Measurements from ENCODE around the gene ZBTB8A. TPM values are rescaled to one million over a fixed set of nuclear protein-coding genes. Genes with fewer than 3 reads are reported as not detected.

ZBTB8A gene
- total and polyA plus RNA-seq, 12 donors: 1.3 to 8.3 (median 4.7) TPM

DNA sequence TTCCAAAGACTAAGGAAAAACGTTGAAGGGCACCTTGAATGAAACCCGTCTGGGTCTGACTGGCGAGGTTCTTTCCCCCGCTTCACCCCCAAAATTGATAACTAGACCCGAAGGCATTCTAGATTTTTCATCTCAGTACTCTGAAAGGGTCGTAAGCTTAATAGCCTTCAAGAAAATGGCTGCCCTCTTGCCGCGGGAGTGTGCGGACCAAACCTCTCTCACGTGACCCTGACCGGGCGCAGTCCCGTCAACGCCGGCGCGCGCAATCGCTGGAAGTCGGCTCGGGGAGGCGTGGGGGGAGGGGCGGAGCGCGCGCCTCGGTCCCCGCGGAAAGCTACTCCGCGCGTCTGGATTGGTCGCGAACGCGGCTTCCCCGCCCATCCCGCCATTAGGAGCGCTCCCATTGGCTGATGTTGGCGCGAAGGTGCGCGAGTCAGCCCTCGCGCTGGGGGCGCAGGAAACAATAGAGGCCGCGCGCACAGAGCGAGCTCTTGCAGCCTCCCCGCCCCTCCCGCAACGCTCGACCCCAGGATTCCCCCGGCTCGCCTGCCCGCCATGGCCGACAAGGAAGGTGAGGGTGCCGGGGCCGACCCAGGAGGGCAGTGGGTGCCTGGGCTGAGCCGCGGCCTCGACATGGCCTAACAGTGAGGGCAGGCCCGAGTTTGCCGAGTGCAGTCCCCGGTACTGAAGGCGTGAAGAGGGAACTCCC, 111.7 kb downstream of the ZBTB8A start, which contains the start of gene RBBP4:
Gene RBBP4, plus strand, starts transcription at position 457 of the 709 bp plus-strand sequence. Its CDS starts 99 bp downstream, at position 556.
- peak; percentile 98 to 99 (median 98) for DNase-seq
- H3K4me1 ChIP-seq (replicated peaks in 1 of 2): peaks cover 33 to 58% of the 10 kb centered on the region in 2 donors
- peak; percentile 73 to 80 for TF ChIP-seq POLR2A (IDR thresholded peaks at IDR 0.05)
- TF ChIP-seq, protein P1, sequence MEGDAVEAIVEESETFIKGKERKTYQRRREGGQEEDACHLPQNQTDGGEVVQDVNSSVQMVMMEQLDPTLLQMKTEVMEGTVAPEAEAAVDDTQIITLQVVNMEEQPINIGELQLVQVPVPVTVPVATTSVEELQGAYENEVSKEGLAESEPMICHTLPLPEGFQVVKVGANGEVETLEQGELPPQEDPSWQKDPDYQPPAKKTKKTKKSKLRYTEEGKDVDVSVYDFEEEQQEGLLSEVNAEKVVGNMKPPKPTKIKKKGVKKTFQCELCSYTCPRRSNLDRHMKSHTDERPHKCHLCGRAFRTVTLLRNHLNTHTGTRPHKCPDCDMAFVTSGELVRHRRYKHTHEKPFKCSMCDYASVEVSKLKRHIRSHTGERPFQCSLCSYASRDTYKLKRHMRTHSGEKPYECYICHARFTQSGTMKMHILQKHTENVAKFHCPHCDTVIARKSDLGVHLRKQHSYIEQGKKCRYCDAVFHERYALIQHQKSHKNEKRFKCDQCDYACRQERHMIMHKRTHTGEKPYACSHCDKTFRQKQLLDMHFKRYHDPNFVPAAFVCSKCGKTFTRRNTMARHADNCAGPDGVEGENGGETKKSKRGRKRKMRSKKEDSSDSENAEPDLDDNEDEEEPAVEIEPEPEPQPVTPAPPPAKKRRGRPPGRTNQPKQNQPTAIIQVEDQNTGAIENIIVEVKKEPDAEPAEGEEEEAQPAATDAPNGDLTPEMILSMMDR (IDR thresholded peaks at IDR 0.05): peak in 2 of 6 experiments; percentile 14 to 29
- no peaks in the 10 kb centered on the region for H3K27me3 ChIP-seq
- H3K9me3 ChIP-seq (replicated peaks in 1 of 3): no peaks in the 10 kb centered on the region
- H3K36me3 ChIP-seq (replicated peaks in 1 of 2): peaks cover 0 to 22% of the 10 kb centered on the region in 2 donors
- intact Hi-C loops (cut with DNase I): no loop called here
- WGBS, 4 donors: 0 to 1% (median 0%) methylated on average over 8 to 67 of the region's 67 CpGs
- peak within 1 kb of the TSS; percentile 62 to 81 (median 70) for H3K4me3 ChIP-seq
- H3K27ac ChIP-seq: peak within 1 kb of the TSS; percentile 92 to 99 (median 97)

DNA sequence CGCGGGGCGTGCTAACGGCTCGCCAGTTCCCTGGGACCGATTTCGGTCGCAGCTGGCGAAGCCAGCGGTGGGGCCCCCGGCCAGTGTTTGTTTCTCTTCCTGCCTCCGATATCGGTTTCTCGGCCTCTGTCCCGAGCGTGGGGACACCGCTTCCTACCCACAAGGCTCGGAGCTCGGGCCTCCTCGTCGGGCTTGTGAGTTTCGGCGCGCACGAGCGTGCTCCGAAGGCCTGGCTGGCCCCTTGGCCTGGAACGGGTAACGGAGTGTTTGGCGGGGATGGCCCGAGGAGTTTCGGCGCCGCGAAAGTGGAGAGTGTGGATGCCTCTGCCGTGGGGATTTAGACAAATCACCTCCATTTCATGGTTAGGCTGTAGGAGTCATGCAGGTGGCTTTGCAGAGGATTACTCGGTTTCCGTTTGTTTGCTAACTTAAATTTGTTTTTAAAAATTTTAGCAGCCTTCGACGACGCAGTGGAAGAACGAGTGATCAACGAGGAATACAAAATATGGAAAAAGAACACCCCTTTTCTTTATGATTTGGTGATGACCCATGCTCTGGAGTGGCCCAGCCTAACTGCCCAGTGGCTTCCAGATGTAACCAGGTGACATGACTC, 112.3 kb downstream of the ZBTB8A start:
- Histone ChIP-seq H3K4me1 (replicated peaks in 1 of 2) (peaks cover 33 to 64% of the 10 kb centered on the region in 2 donors), H3K4me3 (peak overlapping the region; percentile 36 to 73 (median 64)), H3K27ac (peak overlapping the region; percentile 92 to 99 (median 97)), H3K9me3 (replicated peaks in 1 of 3) (no peaks in the 10 kb centered on the region), H3K27me3 (no peaks in the 10 kb centered on the region), H3K36me3 (replicated peaks in 1 of 2) (peaks cover 0 to 29% of the 10 kb centered on the region in 2 donors)
- 1 to 7% (median 4%) methylated on average over 15 to 43 of the region's 43 CpGs for WGBS, 4 donors
- no peak for DNase-seq
- intact Hi-C loops (cut with DNase I): no loop called here
- TF ChIP-seq, protein P1 (IDR thresholded peaks at IDR 0.05): no peak
- TF ChIP-seq POLR2A (IDR thresholded peaks at IDR 0.05): no peak

DNA sequence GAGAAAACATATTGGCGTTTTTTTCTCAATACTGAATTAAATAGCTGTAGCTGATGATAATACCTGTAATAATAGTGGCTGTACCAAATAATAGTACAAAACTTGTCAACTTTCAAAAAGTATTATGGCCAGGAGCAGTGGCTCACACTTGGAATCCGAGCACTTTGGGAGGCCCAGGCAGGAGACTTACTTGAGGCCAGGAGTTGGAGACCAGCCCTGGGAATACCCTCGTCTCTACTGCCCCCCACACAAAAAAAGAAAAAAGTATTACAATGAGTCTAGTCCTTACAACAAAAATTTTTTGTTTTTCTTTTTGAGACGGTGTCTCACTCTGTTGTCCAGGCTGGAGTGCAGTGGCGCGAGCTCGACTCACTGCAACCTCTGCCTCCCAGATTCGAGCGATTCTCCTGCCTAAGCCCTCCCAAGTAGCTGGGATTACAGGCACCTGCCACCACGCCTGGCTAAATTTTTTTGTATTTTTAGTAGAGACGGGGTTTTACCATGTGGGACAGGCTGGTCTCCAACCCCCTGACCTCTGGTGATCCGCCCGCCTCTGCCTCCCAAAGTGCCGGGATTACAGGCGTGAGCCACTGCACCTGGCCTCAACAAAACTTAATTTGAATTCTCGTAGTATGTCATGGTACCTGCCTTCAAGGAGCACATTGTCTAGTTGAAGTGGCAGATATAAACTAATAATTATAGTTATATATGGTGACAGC, 113.2 kb downstream of the ZBTB8A start:
- TF ChIP-seq POLR2A (IDR thresholded peaks at IDR 0.05): no peak
- TF ChIP-seq, protein P1 (IDR thresholded peaks at IDR 0.05): no peak
- WGBS, 4 donors: 87 to 94% (median 90%) methylated on average over 16 of the region's 16 CpGs
- DNase-seq: peak in 1 of 7 donors; percentile 50
- peaks cover 0 to 37% of the 10 kb centered on the region in 2 donors for H3K36me3 ChIP-seq (replicated peaks in 1 of 2)
- H3K27me3 ChIP-seq: no peaks in the 10 kb centered on the region
- H3K27ac ChIP-seq: peak overlapping the region in 1 of 5 donors; percentile 99
- H3K9me3 ChIP-seq (replicated peaks in 1 of 3): no peaks in the 10 kb centered on the region
- peak overlapping the region in 1 of 4 donors; percentile 73 for H3K4me3 ChIP-seq
- H3K4me1 ChIP-seq (replicated peaks in 1 of 2): peaks cover 33 to 68% of the 10 kb centered on the region in 2 donors
- intact Hi-C loops (cut with DNase I): no loop called here

Small RNAs within 50 kb of the gene (small RNA-seq; reads per million reads assigned to genes)
- gene RF00019: 0 reads per million in 2 donors

Other genes starting within 250 kb of the ZBTB8A start
- gene HDAC1, start 247.3 kb upstream of the ZBTB8A start, total RNA-seq: 10 to 100 TPM; 52.2 to 95.2 (median 76.9) TPM
- 10 to 100 TPM; 54.4 to 70.1 (median 59.6) TPM for gene HDAC1, start 247.3 kb upstream of the ZBTB8A start, polyA plus RNA-seq
- 10 to 100 TPM; 24.2 to 82.2 (median 49.0) TPM for gene MARCKSL1, start 203.2 kb upstream of the ZBTB8A start, total RNA-seq
- 10 to 100 TPM; 34.4 to 54.8 (median 49.2) TPM for gene MARCKSL1, start 203.2 kb upstream of the ZBTB8A start, polyA plus RNA-seq
- gene FAM229A, start 176.9 kb upstream of the ZBTB8A start, total RNA-seq: 10 to 100 TPM in 3 of 9 donors, 1 to 10 TPM in 6; 1.3 to 12.8 (median 6.5) TPM
- gene FAM229A, start 176.9 kb upstream of the ZBTB8A start, polyA plus RNA-seq: 100 to 1,000 TPM in 1 of 3 donors, 10 to 100 TPM in 1, 1 to 10 TPM in 1; 1.6 to 110 (median 56.7) TPM
- 1 to 10 TPM in 6 of 9 donors, under 1 TPM in 2, not detected in 1; 0.69 to 5.3 (median 2.1) TPM for gene TSSK3, start 176.9 kb upstream of the ZBTB8A start, total RNA-seq
- gene TSSK3, start 176.9 kb upstream of the ZBTB8A start, polyA plus RNA-seq: 1 to 10 TPM in 2 of 3 donors, under 1 TPM in 1; 0.84 to 2.1 (median 1.2) TPM
- gene BSDC1, start 145.0 kb upstream of the ZBTB8A start, total RNA-seq: 100 to 1,000 TPM in 8 of 9 donors, 10 to 100 TPM in 1; 95.5 to 153 (median 117) TPM
- gene BSDC1, start 145.0 kb upstream of the ZBTB8A start, polyA plus RNA-seq: 10 to 100 TPM; 47.9 to 80.2 (median 63.9) TPM
- under 1 TPM in 7 of 9 donors, not detected in 2; under 0.01 to 0.89 (median 0.15) TPM for gene ZBTB8B, start 74.4 kb upstream of the ZBTB8A start, total RNA-seq
- gene ZBTB8B, start 74.4 kb upstream of the ZBTB8A start, polyA plus RNA-seq: under 1 TPM; 0.03 to 0.09 (median 0.08) TPM
- 10 to 100 TPM in 8 of 9 donors, 1 to 10 TPM in 1; 9.7 to 53.6 (median 34.2) TPM for gene ZBTB8OS, start 111.1 kb downstream of the ZBTB8A start, total RNA-seq
- gene ZBTB8OS, start 111.1 kb downstream of the ZBTB8A start, polyA plus RNA-seq: 10 to 100 TPM; 64.9 to 83.0 (median 77.2) TPM
- gene RBBP4, start 111.8 kb downstream of the ZBTB8A start, total RNA-seq: 100 to 1,000 TPM in 8 of 9 donors, 10 to 100 TPM in 1; 99.1 to 212 (median 150) TPM
- 100 to 1,000 TPM in 1 of 3 donors, 10 to 100 TPM in 2; 24.8 to 177 (median 35.0) TPM for gene RBBP4, start 111.8 kb downstream of the ZBTB8A start, polyA plus RNA-seq
- 10 to 100 TPM in 4 of 9 donors, 1 to 10 TPM in 5; 5.6 to 35.4 (median 7.0) TPM for gene SYNC, start 163.3 kb downstream of the ZBTB8A start, total RNA-seq
- gene SYNC, start 163.3 kb downstream of the ZBTB8A start, polyA plus RNA-seq: 10 to 100 TPM in 1 of 3 donors, 1 to 10 TPM in 2; 3.2 to 15.2 (median 5.8) TPM

Measured in adrenal gland (tissue), 12 donors.